Effector memory CD8-positive, alpha-beta T cell (primary cell): ENCODE results near the gene SLC9A3.
A peak's percentile ranks its signal among the peaks of the same experiment; 100 is the strongest.
"Not testable (repeated sequence)": the region's sequence is repeated elsewhere in the genome, so short reads cannot be mapped to it uniquely, and the experiment has no call there.

ENCODE experiments used
- ATAC-seq: fragments of 150-1000 bp; cut with Tn5 transposase; replicated peaks from 2 replicates; pipeline ENCODE4 v1.10.0; 2021; ENCODE audit warnings: mild to moderate bottlenecking, moderate library complexity
- DNase-seq, 3 experiments: peaks; one replicate each; pipeline ENCODE4 v3.0.0; 2021
- H3K27ac Mint-ChIP-seq, 2 donors: one replicate each; pipeline ENCODE4 v1.8.0; 2022; ENCODE audit warnings: mild to moderate bottlenecking in 2 of 2, mixed read lengths in 2 of 2, moderate library complexity in 2 of 2
- H3K27me3 Mint-ChIP-seq, 2 donors: one replicate each; pipeline ENCODE4 v1.8.0; 2022; ENCODE audit warnings: mixed read lengths in 2 of 2
- H3K36me3 Mint-ChIP-seq: one replicate; pipeline ENCODE4 v1.8.0; 2022; ENCODE audit warnings: mild to moderate bottlenecking, moderate library complexity, mixed read lengths; ENCODE audit not compliant: insufficient read depth
- H3K4me1 Mint-ChIP-seq, 2 donors: one replicate each; pipeline ENCODE4 v1.8.0; 2022; ENCODE audit warnings: low read depth in 2 of 2, mixed read lengths in 2 of 2
- H3K4me3 Mint-ChIP-seq, 2 donors: one replicate each; pipeline ENCODE4 v1.8.0; 2022; ENCODE audit warnings: mild to moderate bottlenecking in 2 of 2, mixed read lengths in 2 of 2, moderate library complexity in 2 of 2
- H3K9me3 Mint-ChIP-seq, 2 donors: one replicate each; pipeline ENCODE4 v1.8.0; 2022; ENCODE audit warnings: mixed read lengths in 2 of 2

The SLC9A3 gene

GRCh38 chr5:496028-496427, 28.2 kb downstream of the SLC9A3 start:
- no peak for DNase-seq
- Mint-ChIP-seq H3K4me1 (no peaks in the 10 kb centered on the region), H3K36me3 (peaks cover 4% of the 10 kb centered on the region), H3K4me3 (no peak overlapping the region), H3K27me3 (peaks cover 16 to 37% of the 10 kb centered on the region in 2 donors), H3K9me3 (no peaks in the 10 kb centered on the region), H3K27ac (no peak overlapping the region)
- ATAC-seq: no peak

GRCh38 chr5:494667-495255, 29.5 kb downstream of the SLC9A3 start:
- Mint-ChIP-seq H3K9me3 (no peaks in the 10 kb centered on the region), H3K36me3 (peaks cover 4% of the 10 kb centered on the region), H3K27ac (no peak overlapping the region), H3K4me3 (no peak overlapping the region), H3K27me3 (peaks cover 4 to 28% of the 10 kb centered on the region in 2 donors), H3K4me1 (no peaks in the 10 kb centered on the region)
- DNase-seq (no peak), ATAC-seq (no peak)

- Mint-ChIP-seq H3K4me3 (no peak overlapping the region), H3K4me1 (no peaks in the 10 kb centered on the region), H3K9me3 (no peaks in the 10 kb centered on the region), H3K36me3 (peaks cover 4% of the 10 kb centered on the region), H3K27me3 (peaks cover 0 to 20% of the 10 kb centered on the region in 2 donors), H3K27ac (no peak overlapping the region)
- no peak for ATAC-seq
- no peak for DNase-seq
Measured at GRCh38 chr5:493758-494157, 30.5 kb downstream of the SLC9A3 start.

DNA sequence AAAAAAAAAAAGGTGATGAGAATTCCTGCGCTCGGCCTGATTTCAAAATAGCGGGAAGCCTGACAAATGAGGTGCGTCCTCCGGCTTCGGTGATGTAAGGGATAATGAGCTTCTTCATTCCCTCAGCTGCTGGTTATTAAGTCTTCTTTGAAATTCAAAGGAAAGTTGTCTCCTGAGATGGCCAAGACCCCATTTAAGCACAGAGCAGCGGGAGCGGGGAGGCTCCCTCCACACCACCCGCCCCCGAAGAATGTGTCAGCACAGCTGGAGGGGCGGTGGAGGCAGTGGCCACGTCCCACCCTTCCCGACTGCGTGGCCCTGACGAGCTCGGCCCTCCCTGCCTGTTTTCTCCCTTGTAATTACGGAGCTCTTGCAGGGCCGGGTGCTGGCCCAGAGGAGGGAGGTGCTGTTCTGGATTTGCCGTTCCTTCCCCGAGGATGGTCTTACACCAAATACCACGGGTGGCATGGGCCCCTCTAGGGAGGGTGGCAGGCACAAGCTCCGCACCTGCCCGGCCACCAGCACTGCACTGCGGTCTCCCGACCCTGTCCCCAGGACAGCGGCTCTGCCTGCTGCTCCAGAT, 31.0 kb downstream of the SLC9A3 start:
- no peak for DNase-seq
- ATAC-seq: no peak
- Mint-ChIP-seq H3K9me3 (no peaks in the 10 kb centered on the region), H3K36me3 (peaks cover 4% of the 10 kb centered on the region), H3K27me3 (peaks cover 0 to 14% of the 10 kb centered on the region in 2 donors), H3K27ac (no peak overlapping the region), H3K4me3 (no peak overlapping the region), H3K4me1 (no peaks in the 10 kb centered on the region)

DNA sequence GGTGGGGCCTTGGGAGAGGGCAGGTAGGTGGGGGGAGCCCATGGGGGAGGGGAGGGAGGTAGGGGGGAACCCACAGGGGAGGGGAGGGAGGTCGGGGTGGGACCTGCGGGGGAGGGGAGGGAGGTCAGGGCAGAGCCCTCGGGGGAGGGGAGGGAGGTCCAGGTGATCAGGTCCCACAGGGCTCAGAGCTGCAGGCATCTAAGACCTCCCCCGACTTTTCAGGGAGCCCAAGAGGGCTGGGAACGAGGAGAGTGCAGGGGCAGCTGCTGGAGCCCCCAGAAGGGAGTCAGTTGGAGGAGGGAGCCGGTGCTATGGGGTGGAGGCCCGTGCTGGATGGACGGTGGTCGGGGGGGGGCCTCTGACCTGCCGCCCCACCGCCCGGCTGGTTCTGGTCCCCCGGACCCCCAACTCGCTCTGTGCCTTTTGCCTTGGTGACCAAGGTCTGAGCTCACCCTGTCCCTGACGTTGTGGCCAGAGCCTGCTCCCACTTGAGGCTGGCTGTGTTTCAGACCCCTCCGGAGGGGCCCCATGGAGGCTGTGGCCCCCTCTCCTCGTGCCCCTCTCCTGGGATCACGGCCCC, 31.8 kb downstream of the SLC9A3 start:
- Mint-ChIP-seq H3K27ac (no peak overlapping the region), H3K4me3 (no peak overlapping the region), H3K27me3 (peaks cover 0 to 6% of the 10 kb centered on the region in 2 donors), H3K4me1 (no peaks in the 10 kb centered on the region), H3K9me3 (no peaks in the 10 kb centered on the region), H3K36me3 (peaks cover 4% of the 10 kb centered on the region)
- ATAC-seq (no peak), DNase-seq (no peak)

DNA sequence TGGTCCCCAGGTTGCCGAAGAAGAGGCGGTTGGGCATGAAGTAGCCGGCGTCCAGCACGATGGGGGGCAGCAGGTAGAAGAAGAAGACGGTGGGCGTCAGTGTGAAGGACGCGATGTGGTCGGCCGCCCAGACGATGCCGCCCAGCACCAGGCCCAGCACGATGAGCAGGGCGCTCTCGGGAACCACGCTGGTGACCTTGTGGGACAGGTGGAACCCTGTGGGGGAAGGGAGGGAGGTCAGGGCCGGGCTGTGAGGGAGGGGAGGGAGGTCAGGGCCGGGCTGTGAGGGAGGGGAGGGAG, 32.4 kb downstream of the SLC9A3 start:
- DNase-seq (no peak), ATAC-seq (no peak)
- Mint-ChIP-seq H3K4me3 (no peak overlapping the region), H3K36me3 (peaks cover 4% of the 10 kb centered on the region), H3K27ac (no peak overlapping the region), H3K27me3 (peaks cover 0 to 6% of the 10 kb centered on the region in 2 donors), H3K9me3 (no peaks in the 10 kb centered on the region), H3K4me1 (no peaks in the 10 kb centered on the region)

- Mint-ChIP-seq H3K9me3 (no peaks in the 10 kb centered on the region), H3K4me1 (peaks cover 0 to 2% of the 10 kb centered on the region in 2 donors), H3K4me3 (no peak overlapping the region), H3K27ac (no peak overlapping the region), H3K27me3 (peaks cover 0 to 6% of the 10 kb centered on the region in 2 donors), H3K36me3 (peaks cover 4% of the 10 kb centered on the region)
- no peak for DNase-seq
- no peak for ATAC-seq
Measured at GRCh38 chr5:491119-491855, 33.0 kb downstream of the SLC9A3 start.

DNA sequence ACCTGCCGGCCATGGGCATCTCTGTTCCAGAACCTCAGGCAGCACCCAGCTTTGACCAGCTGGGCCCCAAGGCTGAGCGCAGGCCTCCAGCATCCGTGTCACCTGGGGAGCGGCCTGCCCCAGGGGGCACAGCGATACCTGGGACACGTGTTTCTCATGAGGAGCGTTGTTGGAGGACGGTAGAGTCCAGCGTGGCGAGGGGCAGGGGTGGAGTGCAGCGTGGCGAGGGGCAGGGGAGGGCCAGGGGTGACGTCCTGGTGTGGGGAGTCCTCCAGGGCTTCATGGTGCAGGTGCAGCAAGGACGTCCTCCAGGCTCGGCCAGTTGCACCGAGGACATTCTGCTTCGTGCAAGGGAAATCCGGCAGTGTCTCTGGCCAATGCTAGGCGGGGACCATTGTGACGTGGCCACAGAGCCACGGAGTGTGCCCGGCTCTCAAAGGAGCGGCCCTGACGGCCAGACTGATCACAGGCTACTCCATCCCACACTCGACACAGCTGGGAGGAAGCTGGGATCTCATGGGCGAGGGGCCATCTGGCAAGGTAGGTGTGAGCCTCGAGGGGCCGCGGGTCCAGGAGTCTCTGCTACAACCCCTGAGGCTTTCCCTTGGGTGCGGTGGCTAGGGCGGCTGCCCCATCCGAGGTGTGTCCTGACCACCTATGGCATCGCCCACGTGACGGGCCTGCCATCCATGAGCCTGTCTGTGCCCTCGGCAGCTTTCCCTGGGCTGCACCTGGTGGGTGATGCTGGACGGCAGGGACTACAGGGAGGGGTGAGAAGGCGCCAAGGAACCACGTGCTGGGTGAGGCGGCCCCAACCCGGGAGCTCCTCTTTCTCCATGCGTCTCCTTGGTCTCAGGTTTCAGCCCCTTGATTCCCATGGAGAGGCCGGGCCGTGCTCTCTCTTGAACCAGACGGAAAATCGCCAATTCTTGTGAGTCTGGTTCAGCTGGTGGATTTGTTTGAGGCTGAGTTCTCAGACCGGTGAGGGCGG, 33.8 kb downstream of the SLC9A3 start:
- H3K9me3 Mint-ChIP-seq: no peaks in the 10 kb centered on the region
- no peak overlapping the region for H3K27ac Mint-ChIP-seq
- H3K36me3 Mint-ChIP-seq: peaks cover 4% of the 10 kb centered on the region
- DNase-seq: no peak
- peaks cover 0 to 7% of the 10 kb centered on the region in 2 donors for H3K27me3 Mint-ChIP-seq
- H3K4me3 Mint-ChIP-seq: no peak overlapping the region
- ATAC-seq: no peak
- peaks cover 0 to 3% of the 10 kb centered on the region in 2 donors for H3K4me1 Mint-ChIP-seq

- H3K4me1 Mint-ChIP-seq: peaks cover 0 to 3% of the 10 kb centered on the region in 2 donors
- no peak for DNase-seq
- H3K4me3 Mint-ChIP-seq: no peak overlapping the region
- no peak for ATAC-seq
- peaks cover 1% of the 10 kb centered on the region for H3K36me3 Mint-ChIP-seq
- no peaks in the 10 kb centered on the region for H3K9me3 Mint-ChIP-seq
- no peak overlapping the region for H3K27ac Mint-ChIP-seq
- peaks cover 0 to 15% of the 10 kb centered on the region in 2 donors for H3K27me3 Mint-ChIP-seq
Measured at GRCh38 chr5:489689-490080, 34.6 kb downstream of the SLC9A3 start.

DNA sequence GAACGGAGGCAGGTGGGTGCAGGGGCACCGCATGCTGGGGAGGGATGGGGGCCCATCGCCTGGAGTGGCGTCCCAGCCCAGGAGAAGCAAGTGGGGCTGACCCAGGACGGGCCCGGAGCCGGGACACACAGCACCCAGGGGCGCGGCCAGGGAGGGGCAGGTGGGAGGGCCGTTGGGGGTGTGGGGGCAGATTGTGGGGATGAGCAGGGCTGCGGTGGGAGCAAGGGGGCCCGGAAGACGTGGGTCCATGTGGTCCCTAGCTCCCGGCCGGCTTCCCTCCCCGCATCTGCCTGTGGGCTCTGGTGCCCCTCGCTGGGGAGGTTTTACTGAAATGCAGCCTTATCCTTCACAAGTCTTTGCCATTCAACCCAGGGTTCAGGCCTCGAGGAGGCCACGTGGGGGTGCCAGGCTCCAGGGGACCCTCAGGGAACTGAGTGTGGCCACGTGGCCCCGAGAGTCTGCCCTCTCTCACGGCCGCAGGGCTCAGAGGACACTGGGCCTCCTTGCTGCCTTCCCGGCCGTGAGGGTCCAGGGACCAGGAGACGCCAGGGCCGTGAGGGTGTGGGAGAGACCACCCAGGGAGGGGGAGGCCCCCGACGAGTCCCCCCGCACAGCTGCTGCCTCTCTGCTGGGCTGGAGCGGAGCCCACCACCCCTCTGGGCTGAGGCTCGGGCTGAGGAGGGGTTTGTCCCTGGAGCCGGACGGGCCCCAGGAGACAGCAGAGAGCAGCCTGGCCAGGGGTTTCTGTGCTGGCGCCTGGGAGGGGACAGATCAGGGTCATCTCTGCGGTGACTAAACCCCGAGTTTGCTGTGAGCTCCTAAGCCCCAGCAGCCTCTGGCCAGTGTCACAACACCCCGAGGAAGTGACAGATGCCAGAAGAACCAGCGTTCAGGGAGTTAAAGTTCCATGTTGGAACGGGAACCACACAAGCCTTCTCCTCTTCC, 35.2 kb downstream of the SLC9A3 start:
- ATAC-seq: no peak
- Mint-ChIP-seq H3K27me3 (peaks cover 0 to 15% of the 10 kb centered on the region in 2 donors), H3K4me3 (no peak overlapping the region), H3K27ac (no peak overlapping the region), H3K4me1 (peaks cover 0 to 3% of the 10 kb centered on the region in 2 donors), H3K36me3 (no peaks in the 10 kb centered on the region), H3K9me3 (no peaks in the 10 kb centered on the region)
- no peak for DNase-seq

DNA sequence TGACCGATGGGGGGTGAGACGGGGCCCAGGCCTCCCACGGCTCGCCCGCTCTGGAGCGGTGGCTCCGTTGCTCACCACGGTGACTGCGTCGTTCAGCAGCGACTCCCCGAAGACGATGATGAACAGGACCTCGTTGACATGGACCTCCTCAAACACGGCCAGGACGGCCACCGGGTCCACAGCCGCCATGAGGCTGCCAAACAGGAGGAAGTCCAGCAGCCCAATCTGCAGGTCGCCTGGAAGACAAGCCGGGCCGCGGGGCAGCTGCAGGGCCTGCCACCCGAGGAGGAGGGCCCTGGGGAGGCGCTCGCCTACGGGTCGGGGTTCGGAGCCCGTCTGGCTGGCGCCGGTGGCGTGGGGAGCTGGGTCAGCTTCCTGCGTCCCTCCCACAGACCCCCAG, 36.0 kb downstream of the SLC9A3 start:
- Mint-ChIP-seq H3K4me3 (no peak overlapping the region), H3K27me3 (peaks cover 0 to 15% of the 10 kb centered on the region in 2 donors), H3K9me3 (no peaks in the 10 kb centered on the region), H3K36me3 (no peaks in the 10 kb centered on the region), H3K4me1 (peaks cover 0 to 3% of the 10 kb centered on the region in 2 donors), H3K27ac (no peak overlapping the region)
- ATAC-seq (no peak), DNase-seq (no peak)

GRCh38 chr5:486597-486996, 37.7 kb downstream of the SLC9A3 start:
- not testable (repeated sequence) for H3K9me3 Mint-ChIP-seq, H3K4me1 Mint-ChIP-seq, H3K27ac Mint-ChIP-seq, DNase-seq, ATAC-seq, H3K36me3 Mint-ChIP-seq
- Mint-ChIP-seq H3K4me3 (peak overlapping the region in 1 of 2 donors; percentile 29), H3K27me3 (peaks cover 0 to 16% of the 10 kb centered on the region in 2 donors)
